Calu3 (cell line): ENCODE measurements around the gene ALDH16A1. TPM values are rescaled to one million over a fixed set of nuclear protein-coding genes. Genes with fewer than 3 reads are reported as not detected.

Experiments
- BruUV-seq: library from RNA; stranded (reverse); fragments of 400-500 nt; replicated peaks from 2 replicates; lab custom pipeline; 2021; lab: Mats Ljungman, UMichigan
- CTCF ChIA-PET: fragments of 300-600 bp; sonication (Branson Sonifier 250); formaldehyde crosslinking; loops from one replicate; lab custom pipeline; 2022; ENCODE audit warnings: antibody characterized with exemption; lab: Charles Lee
- DNase-seq: peaks from one replicate; pipeline ENCODE4 v3.0.0; 2022
- H3K27ac Mint-ChIP-seq: one replicate; pipeline ENCODE4 v1.8.0; 2022; ENCODE audit warnings: mixed read lengths; ENCODE audit not compliant: unreplicated experiment
- H3K27me3 Mint-ChIP-seq: one replicate; pipeline ENCODE4 v1.8.0; 2022; ENCODE audit warnings: mixed read lengths; ENCODE audit not compliant: unreplicated experiment
- H3K36me3 Mint-ChIP-seq: one replicate; pipeline ENCODE4 v1.8.0; 2022; ENCODE audit warnings: mild to moderate bottlenecking, moderate library complexity, mixed read lengths; ENCODE audit not compliant: insufficient read depth, unreplicated experiment
- H3K4me1 Mint-ChIP-seq: one replicate; pipeline ENCODE4 v1.8.0; 2022; ENCODE audit warnings: mild to moderate bottlenecking, low read depth, mixed read lengths; ENCODE audit not compliant: unreplicated experiment
- H3K4me3 Mint-ChIP-seq: one replicate; pipeline ENCODE4 v1.8.0; 2022; ENCODE audit warnings: mild to moderate bottlenecking, low read depth, moderate library complexity, mixed read lengths; ENCODE audit not compliant: unreplicated experiment
- H3K9me3 Mint-ChIP-seq: one replicate; pipeline ENCODE4 v1.8.0; 2022; ENCODE audit warnings: low read depth, mixed read lengths; ENCODE audit not compliant: unreplicated experiment
- CTCF ChIP-seq: fragments of 200-600 bp; IDR thresholded peaks from one replicate; pipeline ENCODE4 v1.8.0; 2022; ENCODE audit warnings: antibody characterized with exemption; ENCODE audit not compliant: unreplicated experiment
- intact Hi-C: fragments of 100-400 bp; cut with micrococcal nuclease; formaldehyde crosslinking; loops from one replicate; pipeline ENCODE4 v1.10.0; 2022; ENCODE audit not compliant: unreplicated experiment
- total RNA-seq: library from RNA; stranded (reverse); gene quantifications from 2 replicates; pipeline ENCODE4 v1.2.3, GENCODE V29; 2022

The ALDH16A1 gene
- total RNA-seq, 1 experiment from 2014 or later, result 36.1 TPM

DNA sequence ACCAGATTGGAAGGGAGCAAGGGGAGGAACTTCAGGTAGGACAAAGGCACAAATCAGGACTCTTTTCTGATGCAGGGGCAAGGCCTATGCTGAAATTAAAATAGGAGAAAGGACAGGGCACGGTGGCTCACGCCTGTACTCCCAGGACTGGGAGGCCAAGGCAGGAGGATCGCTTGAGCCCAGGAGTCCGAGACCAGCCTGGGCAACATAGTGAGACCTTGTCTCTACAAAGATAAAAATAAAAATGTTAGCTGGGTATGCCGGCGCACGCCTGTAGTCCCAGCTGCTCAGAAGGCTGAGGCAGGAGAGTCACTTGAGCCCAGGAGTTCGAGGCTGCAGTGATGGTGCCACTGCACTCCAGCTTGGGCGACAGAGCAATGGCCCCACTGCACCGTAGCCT is 17.4 kb upstream of the ALDH16A1 start:
- no peak for DNase-seq
- TF ChIP-seq CTCF, result no peak
- H3K27ac Mint-ChIP-seq, result no peak overlapping the region
- no peak overlapping the region for H3K4me3 Mint-ChIP-seq
- peaks cover 3% of the 10 kb centered on the region for H3K9me3 Mint-ChIP-seq
- intact Hi-C loops, result no loop called here
- H3K36me3 Mint-ChIP-seq, result peaks cover 8% of the 10 kb centered on the region
- peaks cover 96% of the 10 kb centered on the region for H3K27me3 Mint-ChIP-seq
- no TSS peak for BruUV-seq
- H3K4me1 Mint-ChIP-seq, result peaks cover 4% of the 10 kb centered on the region
- CTCF ChIA-PET, result interaction anchor here (1.1 kb wide), 1 partner anchor 12 kb away, joined by 3 read pairs; no protein-coding TSS in a partner anchor

DNA sequence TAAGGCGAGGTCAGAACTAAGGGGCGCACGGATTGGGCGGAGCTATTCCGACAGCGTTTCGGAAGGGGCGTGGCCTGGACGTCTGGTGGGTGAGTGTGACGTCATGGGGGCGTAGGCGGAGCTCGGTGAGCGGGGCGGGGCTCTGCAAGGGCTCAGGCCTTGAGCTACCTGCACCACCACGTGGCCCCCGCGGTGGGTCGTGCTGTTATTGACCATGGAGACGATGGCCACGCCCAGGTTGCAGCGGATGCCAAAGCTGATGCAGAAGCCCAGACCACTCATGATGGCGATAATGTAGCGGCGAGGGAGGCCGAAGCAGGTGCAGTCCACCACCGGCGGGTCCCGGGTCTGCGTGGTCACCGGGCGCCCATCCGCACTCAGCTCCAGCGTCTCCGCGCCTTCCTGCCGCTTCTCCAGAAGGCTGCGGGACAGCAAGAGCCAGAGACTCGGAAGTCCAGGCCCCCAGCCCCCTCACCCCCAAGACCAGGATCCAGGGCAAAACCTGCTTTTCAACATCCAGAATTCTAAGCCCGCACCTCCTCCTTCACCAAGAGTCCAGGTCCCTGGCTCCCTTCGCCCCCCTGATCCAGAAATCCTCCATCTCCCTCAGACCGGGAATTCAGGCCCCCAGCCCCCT is 16.5 kb upstream of the ALDH16A1 start:
- intact Hi-C loops, result no loop called here
- CTCF ChIA-PET, result interaction anchor here (0.6 to 1.1 kb wide), 2 partner anchors 13 to 120 kb away, joined by 3 read pairs; no protein-coding TSS in a partner anchor
- BruUV-seq, result no TSS peak

DNA sequence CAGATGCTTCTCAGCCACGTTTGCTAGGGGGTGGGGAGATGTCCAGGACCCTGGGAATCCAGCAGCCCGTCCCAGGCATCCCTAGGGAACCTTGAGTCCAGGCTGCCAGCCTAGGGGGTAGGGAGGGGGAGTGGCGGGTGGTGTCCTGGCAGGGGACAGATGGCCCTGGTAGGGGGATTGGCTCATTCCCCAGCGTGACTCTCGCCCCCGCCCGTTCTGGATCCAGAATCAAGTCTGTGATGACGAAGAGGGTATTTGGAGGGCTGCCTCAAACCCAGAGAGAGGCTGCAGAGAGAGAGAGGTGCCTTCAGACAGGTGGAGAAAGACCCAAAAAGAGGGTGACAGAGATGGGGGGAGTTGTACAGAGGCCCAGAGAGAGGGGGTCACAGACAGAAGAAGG is 15.8 kb upstream of the ALDH16A1 start:
- intact Hi-C loops, result no loop called here

More for the DNA sequence above, 16.5 kb upstream of the ALDH16A1 start:
- H3K27ac Mint-ChIP-seq, result no peak overlapping the region
- peaks cover 11% of the 10 kb centered on the region for H3K36me3 Mint-ChIP-seq
- TF ChIP-seq CTCF, result no peak
- H3K4me3 Mint-ChIP-seq, result no peak overlapping the region
- DNase-seq, result peak; percentile 43
- H3K9me3 Mint-ChIP-seq, result peaks cover 3% of the 10 kb centered on the region
- H3K27me3 Mint-ChIP-seq, result peaks cover 97% of the 10 kb centered on the region
- H3K4me1 Mint-ChIP-seq, result peaks cover 8% of the 10 kb centered on the region

GRCh38 chr19:49438261-49438660 is 14.8 kb upstream of the ALDH16A1 start:
- Mint-ChIP-seq H3K27me3 (peaks cover 96% of the 10 kb centered on the region), H3K9me3 (no peaks in the 10 kb centered on the region), H3K4me1 (peaks cover 19% of the 10 kb centered on the region), H3K4me3 (no peak overlapping the region), H3K36me3 (peaks cover 27% of the 10 kb centered on the region), H3K27ac (no peak overlapping the region)
- TF ChIP-seq CTCF, result no peak
- CTCF ChIA-PET, result no interaction called here
- intact Hi-C loops, result no loop called here
- no peak for DNase-seq
- no TSS peak for BruUV-seq

More for the DNA sequence above, 15.8 kb upstream of the ALDH16A1 start:
- peaks cover under 1% of the 10 kb centered on the region for H3K9me3 Mint-ChIP-seq
- H3K4me3 Mint-ChIP-seq, result no peak overlapping the region
- DNase-seq, result no peak
- no peak overlapping the region for H3K27ac Mint-ChIP-seq
- CTCF ChIA-PET, result no interaction called here
- peaks cover 17% of the 10 kb centered on the region for H3K36me3 Mint-ChIP-seq
- no TSS peak for BruUV-seq
- no peak for TF ChIP-seq CTCF
- H3K27me3 Mint-ChIP-seq, result peaks cover 97% of the 10 kb centered on the region
- H3K4me1 Mint-ChIP-seq, result peaks cover 16% of the 10 kb centered on the region
